ENCODE data around the gene SH2D7. TPM values are rescaled to one million over a fixed set of nuclear protein-coding genes. Genes with fewer than 3 reads are reported as not detected.
A peak's percentile ranks its signal among the peaks of the same experiment; 100 is the strongest.

Gene SH2D7
- total RNA-seq, 1 donor from 2014 or later, result not detected

DNA sequence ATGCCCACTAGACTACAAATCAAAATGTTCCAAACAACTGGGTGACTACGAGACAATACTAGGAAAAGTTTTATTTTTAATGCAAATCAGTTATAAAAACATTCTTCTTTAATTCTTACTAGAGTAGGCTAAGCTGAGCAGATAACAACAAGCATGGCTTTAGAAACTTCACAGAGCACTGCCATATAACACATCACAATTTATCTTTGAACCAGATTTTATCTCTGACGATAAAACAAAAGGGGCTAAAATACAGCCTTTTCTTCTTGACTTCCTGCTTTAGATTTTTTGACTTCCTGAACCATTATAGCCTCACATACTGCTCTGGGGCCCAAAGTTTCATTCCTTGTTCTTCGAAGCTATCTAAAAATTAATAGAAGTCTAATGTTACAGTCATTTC is 40.8 kb upstream of the SH2D7 start:
- H3K36me3 Mint-ChIP-seq (ENCODE audit: low read depth), result peaks cover 10% of the 10 kb centered on the region
- H3K27ac Mint-ChIP-seq (ENCODE audit: unreplicated experiment), result peak overlapping the region; percentile 60
- no peaks in the 10 kb centered on the region for H3K27me3 Mint-ChIP-seq (ENCODE audit: low read depth)
- no peak overlapping the region for H3K4me3 Mint-ChIP-seq (ENCODE audit: unreplicated experiment)
- H3K4me1 Mint-ChIP-seq (ENCODE audit: low read depth), result peaks cover 66% of the 10 kb centered on the region
- TF ChIP-seq, protein P1, sequence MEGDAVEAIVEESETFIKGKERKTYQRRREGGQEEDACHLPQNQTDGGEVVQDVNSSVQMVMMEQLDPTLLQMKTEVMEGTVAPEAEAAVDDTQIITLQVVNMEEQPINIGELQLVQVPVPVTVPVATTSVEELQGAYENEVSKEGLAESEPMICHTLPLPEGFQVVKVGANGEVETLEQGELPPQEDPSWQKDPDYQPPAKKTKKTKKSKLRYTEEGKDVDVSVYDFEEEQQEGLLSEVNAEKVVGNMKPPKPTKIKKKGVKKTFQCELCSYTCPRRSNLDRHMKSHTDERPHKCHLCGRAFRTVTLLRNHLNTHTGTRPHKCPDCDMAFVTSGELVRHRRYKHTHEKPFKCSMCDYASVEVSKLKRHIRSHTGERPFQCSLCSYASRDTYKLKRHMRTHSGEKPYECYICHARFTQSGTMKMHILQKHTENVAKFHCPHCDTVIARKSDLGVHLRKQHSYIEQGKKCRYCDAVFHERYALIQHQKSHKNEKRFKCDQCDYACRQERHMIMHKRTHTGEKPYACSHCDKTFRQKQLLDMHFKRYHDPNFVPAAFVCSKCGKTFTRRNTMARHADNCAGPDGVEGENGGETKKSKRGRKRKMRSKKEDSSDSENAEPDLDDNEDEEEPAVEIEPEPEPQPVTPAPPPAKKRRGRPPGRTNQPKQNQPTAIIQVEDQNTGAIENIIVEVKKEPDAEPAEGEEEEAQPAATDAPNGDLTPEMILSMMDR (IDR thresholded peaks at IDR 0.05), result no peak
- DNase-seq (ENCODE audit: low spot score), result no peak
- H3K9me3 Mint-ChIP-seq (ENCODE audit: low read depth), result no peaks in the 10 kb centered on the region

DNA sequence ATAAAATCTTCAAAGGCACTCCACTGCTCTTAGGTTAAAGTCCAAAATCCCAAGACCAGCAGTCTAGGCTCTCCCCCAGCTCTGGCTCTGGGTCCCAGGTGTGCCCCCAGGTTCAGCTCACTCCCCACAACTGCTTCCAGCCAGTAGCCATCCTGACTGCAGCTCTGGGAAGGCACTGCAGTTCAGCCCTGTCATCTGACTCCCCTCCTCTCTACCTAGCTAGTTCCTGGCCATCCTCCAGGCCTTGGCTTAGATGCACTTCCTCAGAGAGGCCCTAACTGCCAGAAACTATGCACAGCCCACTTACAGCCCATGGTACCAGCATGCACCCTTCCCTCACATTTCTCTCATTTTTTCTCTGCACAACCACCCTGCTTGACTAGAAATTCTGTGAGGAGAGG is 40.4 kb upstream of the SH2D7 start:
- TF ChIP-seq, protein P1 (IDR thresholded peaks at IDR 0.05), result no peak
- Mint-ChIP-seq H3K36me3 (ENCODE audit: low read depth) (peaks cover 10% of the 10 kb centered on the region), H3K4me1 (ENCODE audit: low read depth) (peaks cover 69% of the 10 kb centered on the region), H3K9me3 (ENCODE audit: low read depth) (no peaks in the 10 kb centered on the region), H3K27ac (ENCODE audit: unreplicated experiment) (peak overlapping the region; percentile 60), H3K4me3 (ENCODE audit: unreplicated experiment) (no peak overlapping the region), H3K27me3 (ENCODE audit: low read depth) (no peaks in the 10 kb centered on the region)
- DNase-seq (ENCODE audit: low spot score), result no peak

DNA sequence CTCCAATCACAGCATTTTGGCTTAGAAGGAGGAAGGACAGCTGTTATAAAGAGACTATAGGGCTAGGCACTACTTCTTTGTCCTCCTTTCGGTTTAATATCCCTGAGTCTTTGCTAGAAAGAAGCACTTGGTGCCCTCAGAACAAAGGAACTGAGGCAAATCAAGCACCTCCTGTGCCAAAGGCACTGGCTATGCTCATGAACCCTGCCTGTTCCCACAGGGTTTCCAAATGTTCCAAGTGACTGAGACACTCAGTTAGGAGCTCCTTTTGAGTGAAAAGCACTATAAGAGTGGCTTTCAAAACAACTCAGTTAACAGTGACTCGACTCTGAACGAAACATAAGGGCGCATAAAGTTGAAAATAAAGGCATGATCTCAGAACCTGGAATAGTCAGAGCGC is 39.8 kb upstream of the SH2D7 start:
- Mint-ChIP-seq H3K4me1 (ENCODE audit: low read depth) (peaks cover 65% of the 10 kb centered on the region), H3K27me3 (ENCODE audit: low read depth) (no peaks in the 10 kb centered on the region), H3K27ac (ENCODE audit: unreplicated experiment) (no peak overlapping the region), H3K36me3 (ENCODE audit: low read depth) (peaks cover 10% of the 10 kb centered on the region), H3K9me3 (ENCODE audit: low read depth) (no peaks in the 10 kb centered on the region), H3K4me3 (ENCODE audit: unreplicated experiment) (no peak overlapping the region)
- DNase-seq (ENCODE audit: low spot score), result no peak
- TF ChIP-seq, protein P1 (IDR thresholded peaks at IDR 0.05), result no peak

DNA sequence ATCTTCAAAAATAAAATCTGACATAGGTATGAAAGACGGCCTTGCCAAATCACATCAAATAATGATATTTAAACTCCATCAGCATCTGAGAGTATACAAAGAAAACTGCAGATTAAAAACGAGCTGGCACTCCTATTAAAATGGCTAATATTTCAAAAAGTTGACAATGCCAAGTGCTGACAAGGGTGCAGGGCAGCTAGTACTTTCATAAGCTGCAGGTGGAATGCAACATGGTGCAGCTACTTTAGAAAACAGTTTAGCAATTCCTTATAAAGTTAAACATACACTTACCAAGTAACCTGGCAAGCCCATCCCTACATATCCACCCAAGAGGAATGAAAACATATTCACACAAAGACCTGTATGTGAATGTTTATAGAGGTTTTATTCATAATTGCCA is 37.8 kb upstream of the SH2D7 start:
- no peak overlapping the region for H3K27ac Mint-ChIP-seq (ENCODE audit: unreplicated experiment)
- TF ChIP-seq, protein P1 (IDR thresholded peaks at IDR 0.05), result no peak
- no peaks in the 10 kb centered on the region for H3K27me3 Mint-ChIP-seq (ENCODE audit: low read depth)
- no peak overlapping the region for H3K4me3 Mint-ChIP-seq (ENCODE audit: unreplicated experiment)
- H3K4me1 Mint-ChIP-seq (ENCODE audit: low read depth), result peaks cover 64% of the 10 kb centered on the region
- DNase-seq (ENCODE audit: low spot score), result no peak
- peaks cover 9% of the 10 kb centered on the region for H3K36me3 Mint-ChIP-seq (ENCODE audit: low read depth)
- H3K9me3 Mint-ChIP-seq (ENCODE audit: low read depth), result no peaks in the 10 kb centered on the region

DNA sequence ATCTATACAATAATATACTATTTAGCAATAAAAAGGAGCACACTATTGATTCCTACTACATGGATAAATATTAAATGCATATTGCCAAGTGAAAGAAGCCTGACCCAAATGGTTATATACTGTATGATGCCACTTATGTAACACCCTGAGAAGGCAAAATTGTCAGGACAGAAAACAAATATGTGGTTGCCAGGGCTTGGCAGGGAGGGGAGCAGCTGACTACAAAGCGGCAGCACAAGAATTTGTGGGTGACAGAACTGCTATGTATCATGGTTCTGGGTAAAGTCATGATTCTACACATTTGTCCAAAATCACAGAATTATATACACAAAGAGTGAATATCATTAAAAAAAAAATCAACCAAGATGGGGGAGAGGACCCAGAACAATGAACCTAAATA is 37.4 kb upstream of the SH2D7 start:
- Mint-ChIP-seq H3K27ac (ENCODE audit: unreplicated experiment) (no peak overlapping the region), H3K4me3 (ENCODE audit: unreplicated experiment) (no peak overlapping the region), H3K27me3 (ENCODE audit: low read depth) (no peaks in the 10 kb centered on the region), H3K36me3 (ENCODE audit: low read depth) (peaks cover 7% of the 10 kb centered on the region), H3K4me1 (ENCODE audit: low read depth) (peaks cover 64% of the 10 kb centered on the region), H3K9me3 (ENCODE audit: low read depth) (no peaks in the 10 kb centered on the region)
- DNase-seq (ENCODE audit: low spot score), result no peak
- TF ChIP-seq, protein P1 (IDR thresholded peaks at IDR 0.05), result no peak
